ENCODE data around the gene EPB41L4A.

EPB41L4A gene

GRCh38 chr5:112253478-112254250, 165.4 kb downstream of the EPB41L4A start:
- Histone ChIP-seq H4K8ac (ENCODE audit: low read depth, low read length) (no peak overlapping the region), H3K23ac (ENCODE audit: low read length) (no peak overlapping the region), H3K27me3 (ENCODE audit: insufficient read depth, low read length, poor library complexity) (no peaks in the 10 kb centered on the region), H3K56ac (ENCODE audit: low read length) (no peak overlapping the region), H3K36me3 (ENCODE audit: control insufficient read depth, insufficient read depth, low read length) (no peaks in the 10 kb centered on the region), H3K79me2 (ENCODE audit: control insufficient read depth, insufficient read depth, low read length) (no peaks in the 10 kb centered on the region), H3K4ac (ENCODE audit: low read depth, low read length) (no peak overlapping the region), H2BK15ac (replicated peaks; ENCODE audit: low read depth) (no peak overlapping the region), H3K4me2 (ENCODE audit: low read length) (no peak overlapping the region), H3K27ac (ENCODE audit: low read depth, low read length) (no peak overlapping the region), H2BK5ac (ENCODE audit: low read length) (no peak overlapping the region), H4K5ac (ENCODE audit: low read length) (no peak overlapping the region), H3K18ac (ENCODE audit: low read length) (no peak overlapping the region), H3K79me1 (ENCODE audit: low read length) (no peaks in the 10 kb centered on the region), H3K4me3 (ENCODE audit: low read length) (no peak overlapping the region), H3K4me1 (ENCODE audit: control insufficient read depth, low read depth, low read length) (no peaks in the 10 kb centered on the region), H2AK5ac (ENCODE audit: low read length) (no peak overlapping the region), H3K9ac (ENCODE audit: low read length) (no peak overlapping the region), H2BK120ac (ENCODE audit: low read depth, low read length) (no peak overlapping the region)
- WGBS (ENCODE audit: extremely low coverage, insufficient coverage, low lambda C conversion rate): no CpG with 5 or more reads among the region's 9 CpGs
- DNase-seq: no peak

- H2AK5ac ChIP-seq (ENCODE audit: low read length): no peak overlapping the region
Observed at GRCh38 chr5:112250551-112250950, 168.5 kb downstream of the EPB41L4A start.

GRCh38 chr5:112248623-112249022, 170.5 kb downstream of the EPB41L4A start:
- H3K23ac ChIP-seq (ENCODE audit: low read length): no peak overlapping the region
- DNase-seq: no peak
- H3K79me1 ChIP-seq (ENCODE audit: low read length): no peaks in the 10 kb centered on the region
- no CpG with 5 or more reads among the region's 2 CpGs for WGBS (ENCODE audit: extremely low coverage, insufficient coverage, low lambda C conversion rate)
- H2AK5ac ChIP-seq (ENCODE audit: low read length): no peak overlapping the region
- H2BK5ac ChIP-seq (ENCODE audit: low read length): no peak overlapping the region
- H2BK120ac ChIP-seq (ENCODE audit: low read depth, low read length): no peak overlapping the region
- no peak overlapping the region for H3K4me3 ChIP-seq (ENCODE audit: low read length)
- H3K79me2 ChIP-seq (ENCODE audit: control insufficient read depth, insufficient read depth, low read length): no peaks in the 10 kb centered on the region
- H3K27ac ChIP-seq (ENCODE audit: low read depth, low read length): no peak overlapping the region
- H3K27me3 ChIP-seq (ENCODE audit: insufficient read depth, low read length, poor library complexity): no peaks in the 10 kb centered on the region
- no peak overlapping the region for H4K5ac ChIP-seq (ENCODE audit: low read length)
- H3K4me1 ChIP-seq (ENCODE audit: control insufficient read depth, low read depth, low read length): no peaks in the 10 kb centered on the region
- no peak overlapping the region for H2BK15ac ChIP-seq (replicated peaks; ENCODE audit: low read depth)
- H3K36me3 ChIP-seq (ENCODE audit: control insufficient read depth, insufficient read depth, low read length): no peaks in the 10 kb centered on the region
- no peak overlapping the region for H3K56ac ChIP-seq (ENCODE audit: low read length)
- H3K4me2 ChIP-seq (ENCODE audit: low read length): no peak overlapping the region
- H3K18ac ChIP-seq (ENCODE audit: low read length): no peak overlapping the region
- H3K4ac ChIP-seq (ENCODE audit: low read depth, low read length): no peak overlapping the region
- no peak overlapping the region for H4K8ac ChIP-seq (ENCODE audit: low read depth, low read length)
- H3K9ac ChIP-seq (ENCODE audit: low read length): no peak overlapping the region

More at GRCh38 chr5:112250551-112250950, 168.5 kb downstream of the EPB41L4A start:
- H2BK15ac ChIP-seq (replicated peaks; ENCODE audit: low read depth): no peak overlapping the region
- H3K4ac ChIP-seq (ENCODE audit: low read depth, low read length): no peak overlapping the region
- no peak overlapping the region for H2BK5ac ChIP-seq (ENCODE audit: low read length)
- no CpG with 5 or more reads among the region's 2 CpGs for WGBS (ENCODE audit: extremely low coverage, insufficient coverage, low lambda C conversion rate)
- H3K23ac ChIP-seq (ENCODE audit: low read length): no peak overlapping the region
- no peak overlapping the region for H4K8ac ChIP-seq (ENCODE audit: low read depth, low read length)
- H3K18ac ChIP-seq (ENCODE audit: low read length): no peak overlapping the region
- no peak overlapping the region for H3K4me3 ChIP-seq (ENCODE audit: low read length)
- H3K27ac ChIP-seq (ENCODE audit: low read depth, low read length): no peak overlapping the region
- H3K9ac ChIP-seq (ENCODE audit: low read length): no peak overlapping the region
- no peaks in the 10 kb centered on the region for H3K36me3 ChIP-seq (ENCODE audit: control insufficient read depth, insufficient read depth, low read length)
- H3K79me1 ChIP-seq (ENCODE audit: low read length): no peaks in the 10 kb centered on the region
- no peaks in the 10 kb centered on the region for H3K27me3 ChIP-seq (ENCODE audit: insufficient read depth, low read length, poor library complexity)
- no peak overlapping the region for H2BK120ac ChIP-seq (ENCODE audit: low read depth, low read length)
- H3K4me1 ChIP-seq (ENCODE audit: control insufficient read depth, low read depth, low read length): no peaks in the 10 kb centered on the region
- no peak overlapping the region for H3K4me2 ChIP-seq (ENCODE audit: low read length)
- H3K79me2 ChIP-seq (ENCODE audit: control insufficient read depth, insufficient read depth, low read length): no peaks in the 10 kb centered on the region
- no peak overlapping the region for H4K5ac ChIP-seq (ENCODE audit: low read length)
- H3K56ac ChIP-seq (ENCODE audit: low read length): no peak overlapping the region
- DNase-seq: no peak

- Histone ChIP-seq H2AK5ac (ENCODE audit: low read length) (no peak overlapping the region), H2BK5ac (ENCODE audit: low read length) (no peak overlapping the region), H3K36me3 (ENCODE audit: control insufficient read depth, insufficient read depth, low read length) (no peaks in the 10 kb centered on the region), H3K27me3 (ENCODE audit: insufficient read depth, low read length, poor library complexity) (no peaks in the 10 kb centered on the region), H4K5ac (ENCODE audit: low read length) (no peak overlapping the region), H4K8ac (ENCODE audit: low read depth, low read length) (no peak overlapping the region), H3K9ac (ENCODE audit: low read length) (no peak overlapping the region), H3K79me1 (ENCODE audit: low read length) (no peaks in the 10 kb centered on the region), H2BK15ac (replicated peaks; ENCODE audit: low read depth) (no peak overlapping the region), H3K4me2 (ENCODE audit: low read length) (no peak overlapping the region), H3K56ac (ENCODE audit: low read length) (no peak overlapping the region), H3K23ac (ENCODE audit: low read length) (no peak overlapping the region), H2BK120ac (ENCODE audit: low read depth, low read length) (no peak overlapping the region), H3K4ac (ENCODE audit: low read depth, low read length) (no peak overlapping the region), H3K18ac (ENCODE audit: low read length) (no peak overlapping the region), H3K79me2 (ENCODE audit: control insufficient read depth, insufficient read depth, low read length) (no peaks in the 10 kb centered on the region), H3K4me1 (ENCODE audit: control insufficient read depth, low read depth, low read length) (no peaks in the 10 kb centered on the region), H3K4me3 (ENCODE audit: low read length) (no peak overlapping the region), H3K27ac (ENCODE audit: low read depth, low read length) (no peak overlapping the region)
- no peak for DNase-seq
Observed at GRCh38 chr5:112247960-112248359, 171.1 kb downstream of the EPB41L4A start.

GRCh38 chr5:112245656-112246055, 173.4 kb downstream of the EPB41L4A start:
- Histone ChIP-seq H4K5ac (ENCODE audit: low read length) (no peak overlapping the region), H2AK5ac (ENCODE audit: low read length) (no peak overlapping the region), H3K4me3 (ENCODE audit: low read length) (no peak overlapping the region), H3K56ac (ENCODE audit: low read length) (no peak overlapping the region), H3K18ac (ENCODE audit: low read length) (peak overlapping the region; percentile 28), H4K8ac (ENCODE audit: low read depth, low read length) (no peak overlapping the region), H2BK5ac (ENCODE audit: low read length) (no peak overlapping the region), H3K9ac (ENCODE audit: low read length) (no peak overlapping the region), H2BK15ac (replicated peaks; ENCODE audit: low read depth) (no peak overlapping the region), H3K27ac (ENCODE audit: low read depth, low read length) (no peak overlapping the region), H3K4ac (ENCODE audit: low read depth, low read length) (peak overlapping the region; percentile 0), H3K79me1 (ENCODE audit: low read length) (no peaks in the 10 kb centered on the region), H3K27me3 (ENCODE audit: insufficient read depth, low read length, poor library complexity) (no peaks in the 10 kb centered on the region), H2BK120ac (ENCODE audit: low read depth, low read length) (no peak overlapping the region), H3K4me1 (ENCODE audit: control insufficient read depth, low read depth, low read length) (no peaks in the 10 kb centered on the region), H3K4me2 (ENCODE audit: low read length) (no peak overlapping the region), H3K23ac (ENCODE audit: low read length) (no peak overlapping the region), H3K79me2 (ENCODE audit: control insufficient read depth, insufficient read depth, low read length) (no peaks in the 10 kb centered on the region), H3K36me3 (ENCODE audit: control insufficient read depth, insufficient read depth, low read length) (no peaks in the 10 kb centered on the region)
- no CpG with 5 or more reads among the region's 5 CpGs for WGBS (ENCODE audit: extremely low coverage, insufficient coverage, low lambda C conversion rate)
- DNase-seq: peak; percentile 69

GRCh38 chr5:112239996-112240395, 179.1 kb downstream of the EPB41L4A start:
- Histone ChIP-seq H3K4me1 (ENCODE audit: control insufficient read depth, low read depth, low read length) (no peaks in the 10 kb centered on the region), H3K4ac (ENCODE audit: low read depth, low read length) (no peak overlapping the region), H3K27me3 (ENCODE audit: insufficient read depth, low read length, poor library complexity) (no peaks in the 10 kb centered on the region), H3K36me3 (ENCODE audit: control insufficient read depth, insufficient read depth, low read length) (no peaks in the 10 kb centered on the region), H4K8ac (ENCODE audit: low read depth, low read length) (no peak overlapping the region), H3K23ac (ENCODE audit: low read length) (no peak overlapping the region), H3K79me1 (ENCODE audit: low read length) (no peaks in the 10 kb centered on the region), H2BK15ac (replicated peaks; ENCODE audit: low read depth) (no peak overlapping the region), H3K18ac (ENCODE audit: low read length) (no peak overlapping the region), H3K4me2 (ENCODE audit: low read length) (no peak overlapping the region), H2AK5ac (ENCODE audit: low read length) (no peak overlapping the region), H3K79me2 (ENCODE audit: control insufficient read depth, insufficient read depth, low read length) (no peaks in the 10 kb centered on the region), H2BK120ac (ENCODE audit: low read depth, low read length) (no peak overlapping the region), H3K27ac (ENCODE audit: low read depth, low read length) (no peak overlapping the region), H3K56ac (ENCODE audit: low read length) (no peak overlapping the region), H4K5ac (ENCODE audit: low read length) (no peak overlapping the region), H2BK5ac (ENCODE audit: low read length) (no peak overlapping the region), H3K9ac (ENCODE audit: low read length) (no peak overlapping the region), H3K4me3 (ENCODE audit: low read length) (no peak overlapping the region)
- no CpG with 5 or more reads among the region's 3 CpGs for WGBS (ENCODE audit: extremely low coverage, insufficient coverage, low lambda C conversion rate)
- DNase-seq: peak; percentile 62

Measured in mesendoderm (in vitro differentiated cells).